HG02623 (cell line): Measurements from ENCODE around the gene LAMA3.

Source experiments
- ATAC-seq: cut with Tn5 transposase; IDR thresholded peaks from one replicate; pipeline ENCODE4 v1.9.1; 2021; ENCODE audit warnings: moderate library complexity; ENCODE audit not compliant: unreplicated experiment

Gene LAMA3

DNA sequence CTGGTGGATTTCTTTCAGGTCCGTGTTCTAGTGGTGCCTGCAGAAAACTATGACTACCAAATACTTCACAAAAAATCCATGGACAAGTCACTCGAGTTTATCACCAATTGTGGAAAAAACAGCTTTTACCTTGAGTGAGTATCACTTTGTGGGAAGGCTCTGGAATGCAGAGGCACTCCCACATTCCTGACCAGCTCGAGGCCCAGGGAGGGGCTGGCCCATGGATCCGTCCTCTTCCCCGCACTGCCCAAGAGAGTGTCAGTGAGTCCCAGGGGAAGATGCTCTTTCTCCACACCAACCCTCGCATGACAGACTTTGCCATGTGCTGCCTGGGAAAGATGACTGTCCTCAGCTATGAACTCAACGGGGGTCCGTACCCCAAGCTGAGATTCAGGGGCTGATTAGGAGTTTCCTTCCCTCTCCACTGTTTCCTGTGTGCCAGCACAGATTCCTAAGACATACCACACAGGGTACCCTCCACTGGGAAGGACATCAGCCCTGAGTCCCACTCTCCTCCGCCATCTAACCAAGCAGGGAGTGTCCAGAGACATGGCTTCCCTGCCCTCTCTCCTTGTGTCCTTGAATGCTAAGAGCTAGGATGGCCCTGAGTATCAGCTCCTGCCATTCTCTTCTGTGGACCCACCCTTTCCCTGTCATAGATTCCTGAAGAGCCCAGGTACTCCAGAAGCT lies 155.9 kb downstream of the LAMA3 start:
- ATAC-seq: no peak

DNA sequence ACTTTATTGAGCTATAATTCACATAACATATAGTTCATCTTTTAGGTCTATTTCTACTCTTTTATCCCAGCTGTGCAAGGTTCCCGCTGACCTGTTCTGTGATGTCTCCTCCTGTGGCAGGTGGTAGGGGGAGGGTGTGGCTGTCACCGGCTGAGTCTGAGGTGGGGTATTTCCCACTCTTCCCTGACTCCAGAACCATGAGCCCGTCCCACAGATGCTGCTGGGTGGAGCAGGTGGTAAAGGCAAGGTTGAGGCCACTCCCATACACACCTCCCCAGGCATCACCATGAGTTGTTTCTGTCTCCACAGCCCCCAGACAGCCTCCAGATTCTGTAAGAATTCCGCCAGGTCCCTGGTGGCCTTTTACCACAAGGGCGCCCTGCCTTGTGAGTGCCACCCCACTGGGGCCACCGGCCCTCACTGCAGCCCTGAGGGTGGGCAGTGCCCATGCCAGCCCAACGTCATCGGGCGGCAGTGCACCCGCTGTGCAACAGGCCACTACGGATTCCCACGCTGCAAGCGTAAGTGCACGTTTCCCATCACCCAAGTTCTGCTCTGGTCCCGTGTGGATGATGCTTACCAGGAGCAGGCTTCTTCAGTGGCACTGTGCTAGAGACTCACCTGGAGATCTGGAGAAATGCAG lies 156.9 kb downstream of the LAMA3 start:
- no peak for ATAC-seq

DNA sequence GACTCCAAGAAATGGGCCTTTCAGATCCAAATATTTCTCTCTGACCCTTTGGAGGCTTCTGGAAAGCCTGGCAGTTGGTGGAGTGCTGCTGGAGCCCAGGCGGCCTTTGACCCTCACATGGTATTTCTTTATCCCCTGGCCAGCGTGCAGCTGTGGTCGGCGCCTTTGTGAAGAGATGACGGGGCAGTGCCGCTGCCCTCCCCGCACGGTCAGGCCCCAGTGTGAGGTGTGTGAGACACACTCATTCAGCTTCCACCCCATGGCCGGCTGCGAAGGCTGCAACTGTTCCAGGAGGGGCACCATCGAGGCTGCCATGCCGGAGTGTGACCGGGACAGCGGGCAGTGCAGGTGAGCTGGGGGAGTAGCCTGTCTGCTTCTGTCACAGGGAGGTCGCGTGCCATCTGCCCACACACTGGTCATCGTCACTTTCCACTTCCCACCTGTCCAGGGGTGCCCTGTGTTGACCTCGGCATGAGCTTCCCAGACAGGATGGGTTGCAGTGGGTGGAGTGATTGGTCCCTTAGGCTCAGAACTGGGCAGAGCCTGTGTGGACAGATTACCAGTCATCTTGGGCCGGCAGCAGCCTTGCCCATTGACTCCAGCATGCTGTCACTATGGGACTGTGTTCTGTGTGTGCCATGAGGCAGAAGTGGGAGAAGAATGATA lies 158.2 kb downstream of the LAMA3 start:
- no peak for ATAC-seq

DNA sequence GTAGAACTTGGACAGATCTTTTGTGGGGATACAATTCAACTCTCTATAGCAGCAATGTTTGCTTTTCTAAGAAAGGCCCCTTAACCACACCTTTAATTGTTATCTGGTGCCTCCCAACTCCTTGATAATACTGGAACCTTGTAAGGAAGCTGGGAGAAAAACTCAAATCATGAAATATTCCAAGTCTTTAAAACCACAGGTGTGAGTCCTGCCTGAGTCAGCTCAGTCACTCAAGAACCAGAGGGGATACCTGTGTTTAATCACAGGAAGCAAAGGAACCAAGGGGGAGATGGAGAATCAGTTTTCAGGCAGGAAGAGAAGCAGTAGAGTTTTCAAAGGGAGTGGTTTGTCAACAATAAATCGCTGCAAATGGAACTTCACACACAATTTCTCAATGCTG lies 159.9 kb downstream of the LAMA3 start:
- no peak for ATAC-seq

DNA sequence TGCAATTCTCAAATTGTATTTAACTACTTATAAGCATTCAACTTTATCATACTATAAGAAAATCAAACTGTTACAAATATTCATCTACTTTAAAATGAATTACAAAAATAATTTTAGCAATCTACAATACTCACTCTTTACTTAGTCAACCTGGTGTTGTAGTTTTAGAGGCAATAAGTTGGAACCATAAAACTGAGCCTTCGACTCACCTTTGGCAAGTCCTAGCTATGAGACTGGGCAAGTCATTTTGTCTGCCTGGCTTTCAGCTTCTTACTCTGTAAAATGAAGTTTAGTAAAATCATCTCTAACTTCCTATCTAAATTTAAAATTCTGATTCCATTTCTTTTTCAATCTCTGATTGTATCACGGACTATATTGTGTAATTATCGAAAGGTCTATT lies 161.0 kb downstream of the LAMA3 start:
- ATAC-seq: no peak

DNA sequence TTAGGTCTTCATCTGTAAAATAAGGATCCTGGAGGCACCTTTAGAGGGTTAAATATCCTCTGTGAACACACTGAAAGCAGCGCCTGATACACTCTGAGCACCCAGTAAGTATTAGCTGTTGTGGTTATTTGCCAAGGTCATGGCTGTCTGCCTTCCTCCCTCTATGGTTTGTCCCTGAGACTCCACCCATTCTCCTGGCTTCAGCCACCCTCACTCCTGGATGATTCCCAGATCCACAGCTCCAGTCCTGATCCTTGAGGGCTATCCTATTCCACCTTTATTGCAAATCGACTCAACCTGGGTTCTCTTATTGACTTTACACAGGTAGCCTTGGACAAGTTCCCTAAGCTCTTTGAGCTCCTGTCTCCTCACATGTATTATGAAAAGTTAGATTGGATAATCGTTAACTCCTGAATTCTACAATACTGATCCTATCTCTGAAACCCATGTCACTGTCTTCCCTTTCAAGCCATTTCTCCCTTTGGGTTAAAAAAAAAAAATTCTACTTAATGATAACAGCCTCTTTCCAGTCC lies 162.3 kb downstream of the LAMA3 start:
- no peak for ATAC-seq

DNA sequence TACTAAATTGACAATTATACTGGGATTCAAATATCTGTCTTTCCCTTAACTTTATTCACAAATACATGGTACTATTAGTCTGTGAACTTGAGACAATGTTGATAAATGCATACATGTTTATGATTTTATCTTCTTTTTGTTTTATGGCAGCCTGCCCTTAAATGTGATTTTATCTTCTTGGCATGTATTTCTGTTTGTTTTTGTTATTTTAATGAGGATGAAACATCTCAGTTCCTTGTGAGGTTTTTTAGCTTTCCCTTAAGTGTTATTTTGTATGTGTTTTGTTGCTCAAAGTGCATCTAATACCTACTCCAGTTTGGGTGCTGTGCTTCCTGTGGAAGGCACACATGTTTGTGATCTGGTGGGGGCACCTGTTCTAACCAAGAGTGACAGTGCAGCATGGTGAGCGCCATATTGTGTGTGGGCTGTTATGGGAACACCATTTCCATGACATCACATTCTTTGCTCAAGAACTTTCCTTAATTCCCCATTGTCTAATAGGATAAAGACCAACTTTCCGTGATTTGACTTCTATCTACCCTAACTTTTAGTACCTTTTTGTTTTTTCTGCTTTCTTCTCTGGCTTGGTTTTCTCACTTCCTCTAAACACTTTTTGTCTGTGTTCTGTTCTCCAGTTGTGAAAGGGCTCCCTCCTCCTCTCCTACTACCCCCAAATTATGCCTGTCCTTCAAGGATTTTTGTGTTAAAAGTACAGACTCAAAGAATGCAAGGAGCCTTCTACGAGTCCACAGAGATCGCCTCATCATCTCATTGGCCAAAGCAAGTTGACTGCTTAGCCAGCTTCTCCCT lies 163.2 kb downstream of the LAMA3 start:
- ATAC-seq: no peak

DNA sequence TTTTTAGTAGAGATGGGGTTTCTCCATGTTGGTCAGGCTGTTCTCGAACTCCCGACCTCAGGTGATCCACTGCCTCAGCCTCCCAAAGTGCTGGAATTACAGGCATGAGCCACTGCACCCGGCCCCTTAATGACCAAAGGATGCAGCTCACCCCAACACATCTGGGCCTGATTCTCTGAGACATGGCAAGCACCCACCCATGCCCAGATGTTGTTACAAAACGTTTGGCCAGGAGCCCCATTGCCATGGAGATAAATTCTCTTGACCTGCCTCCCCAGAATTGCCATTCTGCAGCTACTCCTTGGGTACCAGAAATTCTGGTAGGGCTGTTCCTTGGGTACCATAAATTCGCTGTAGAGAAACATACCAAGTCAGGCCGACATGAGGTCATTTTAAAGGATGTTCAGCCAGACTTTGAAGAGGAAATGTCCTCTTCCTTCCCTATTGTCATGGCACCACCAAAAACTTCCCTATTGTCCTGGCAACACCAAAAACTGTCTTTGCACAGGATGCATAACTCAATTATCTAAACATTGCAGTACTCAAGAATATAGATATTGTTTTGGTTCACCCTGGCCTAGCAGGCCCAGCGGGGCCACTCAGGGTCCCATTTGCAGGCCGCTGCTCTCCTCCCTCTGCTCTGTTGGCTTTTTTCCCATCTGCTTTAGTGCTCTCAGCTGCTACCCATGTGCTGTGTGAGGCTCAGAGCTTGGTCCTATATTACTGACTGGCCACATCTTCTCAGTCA lies 164.4 kb downstream of the LAMA3 start:
- ATAC-seq: no peak

DNA sequence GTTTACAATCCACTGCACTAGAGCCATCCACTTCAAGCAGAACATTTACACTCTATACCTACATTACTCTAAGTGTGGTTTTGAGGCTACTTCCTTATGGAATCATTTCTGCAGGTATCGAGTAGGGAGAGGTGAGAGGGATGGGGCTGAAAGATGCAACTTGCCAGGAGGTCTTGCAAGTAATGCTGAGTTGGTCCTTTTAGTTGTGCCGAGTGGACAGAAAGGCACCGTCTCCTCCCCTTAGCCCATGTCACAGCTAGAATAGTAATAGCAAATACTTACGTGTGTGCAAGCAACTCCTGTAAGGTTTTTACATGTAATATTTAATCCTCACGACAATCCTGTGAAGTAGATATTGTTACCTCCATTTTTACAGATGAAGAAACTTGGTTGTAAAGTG lies 166.5 kb downstream of the LAMA3 start:
- no peak for ATAC-seq

DNA sequence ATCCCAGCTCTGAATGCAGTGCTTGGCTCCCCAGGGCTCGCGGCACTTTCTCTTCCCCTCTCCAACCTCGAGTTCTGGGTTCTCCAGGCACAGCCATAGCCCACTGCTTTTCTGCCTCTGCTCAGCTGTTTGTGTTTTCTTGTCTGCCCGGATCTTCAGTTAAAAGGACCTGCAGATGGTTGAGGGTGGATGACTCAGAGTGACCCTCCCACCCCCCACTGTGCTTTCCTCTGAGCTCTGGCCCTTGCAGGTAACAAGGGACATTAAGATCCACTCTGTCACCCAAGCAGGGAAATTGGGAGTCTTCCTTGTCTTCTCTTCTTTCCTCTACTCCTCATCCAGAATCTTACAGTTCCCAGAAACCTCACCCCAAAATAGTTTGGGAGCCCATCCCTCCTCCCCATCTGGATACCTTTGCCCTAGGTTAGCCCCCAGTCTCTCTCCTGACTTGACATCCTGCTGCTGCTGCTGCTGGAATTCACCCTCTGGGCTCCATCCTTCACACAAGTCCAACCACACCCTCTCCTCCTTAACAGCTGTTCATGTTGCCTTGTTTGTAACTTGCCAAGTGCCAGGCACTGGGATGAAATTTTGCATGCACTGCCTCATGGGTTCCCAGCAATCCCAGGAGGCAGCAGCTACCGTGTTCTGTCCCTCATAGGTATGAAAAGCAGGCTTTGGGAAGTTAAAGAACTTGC lies 167.4 kb downstream of the LAMA3 start:
- no peak for ATAC-seq

DNA sequence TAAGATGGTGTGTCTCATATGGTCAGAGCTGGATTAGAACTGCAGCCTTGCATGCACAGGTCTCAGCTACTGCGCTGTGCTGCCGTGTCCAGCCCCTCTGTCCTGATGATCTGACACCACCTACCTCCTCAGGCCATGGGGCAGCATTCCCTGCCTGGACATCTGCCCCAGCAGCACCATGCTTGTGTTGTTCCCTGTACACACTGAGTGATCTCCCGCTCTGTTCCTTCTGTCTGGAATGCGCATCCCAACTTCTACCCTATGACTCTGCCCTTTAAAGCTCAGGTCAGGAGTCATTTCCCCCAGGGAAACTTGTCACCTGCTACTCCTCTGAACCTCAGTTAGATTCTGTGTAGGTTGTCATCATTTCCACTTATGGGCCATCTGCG lies 167.9 kb downstream of the LAMA3 start:
- no peak for ATAC-seq

DNA sequence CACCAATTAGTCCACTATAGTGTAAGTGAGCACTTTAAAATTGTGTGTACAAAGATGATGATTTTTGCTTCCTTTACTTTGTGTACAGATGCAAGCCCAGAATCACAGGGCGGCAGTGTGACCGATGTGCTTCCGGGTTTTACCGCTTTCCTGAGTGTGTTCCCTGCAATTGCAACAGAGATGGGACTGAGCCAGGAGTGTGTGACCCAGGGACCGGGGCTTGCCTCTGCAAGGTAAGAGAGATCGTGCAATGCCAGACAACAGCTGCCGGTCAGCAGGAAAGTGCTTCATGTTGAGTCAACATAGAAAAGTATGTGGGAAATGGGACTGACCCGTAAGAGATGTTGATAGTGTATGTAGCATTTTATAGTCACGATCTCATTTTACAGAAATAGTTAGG lies 168.5 kb downstream of the LAMA3 start:
- no peak for ATAC-seq

DNA sequence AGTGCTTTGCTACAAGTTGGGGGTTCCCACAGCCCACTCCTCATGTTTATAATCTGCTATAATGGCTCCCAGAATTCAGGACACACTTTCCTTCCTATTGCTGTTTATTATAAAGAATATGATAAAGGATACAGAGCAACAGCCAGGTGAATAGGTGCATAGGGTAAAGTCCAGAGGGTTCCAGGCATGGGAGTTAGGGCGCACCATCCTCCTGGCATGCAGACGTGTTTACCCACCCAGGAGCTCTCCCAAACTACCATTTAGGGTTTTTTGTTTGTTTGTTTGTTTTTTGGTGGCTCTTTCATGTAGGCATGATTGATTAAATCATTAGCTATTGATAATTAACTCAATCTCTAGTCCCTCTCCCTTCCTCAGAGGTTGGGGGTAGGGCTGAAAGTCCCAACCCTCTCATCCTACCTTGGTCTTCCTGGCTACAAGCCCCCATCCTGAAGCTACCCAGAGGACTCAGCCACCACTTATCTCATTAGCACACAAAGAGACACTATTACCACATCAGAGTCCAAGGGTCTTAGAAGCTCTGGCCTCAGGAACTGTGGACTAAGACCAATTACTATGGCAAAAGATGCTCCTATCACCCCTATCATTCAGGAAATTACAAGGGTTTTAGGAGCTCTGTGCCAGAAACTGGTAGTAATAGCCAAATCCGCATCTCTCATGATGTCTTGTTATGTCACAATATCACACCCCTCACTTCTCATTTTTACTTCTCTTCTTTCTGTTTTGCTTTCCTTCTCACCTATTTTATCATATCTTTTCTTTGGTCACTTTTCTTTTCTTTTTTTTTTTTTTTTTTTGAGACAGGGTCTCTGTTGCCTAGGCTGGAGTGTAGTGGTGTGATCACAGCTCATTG lies 170.4 kb downstream of the LAMA3 start:
- ATAC-seq: no peak

DNA sequence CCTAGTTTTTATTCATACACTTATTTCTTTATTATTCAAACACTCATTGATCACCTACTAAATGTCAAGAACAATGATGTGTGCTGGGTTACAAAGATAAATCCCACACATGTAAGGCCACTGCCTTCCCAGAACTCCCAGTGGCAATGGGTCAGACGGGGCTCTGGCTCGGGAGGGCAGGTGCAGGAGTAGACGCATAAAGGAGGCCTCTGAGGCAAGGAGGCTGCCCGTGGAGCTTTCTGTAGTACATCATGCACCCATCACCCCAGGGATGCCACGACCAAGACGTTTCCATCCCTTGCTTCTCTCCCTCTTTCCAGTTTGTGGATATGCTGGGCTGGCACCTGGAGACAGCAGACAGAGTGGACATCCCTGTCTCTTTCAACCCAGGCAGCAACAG lies 172.1 kb downstream of the LAMA3 start:
- ATAC-seq: no peak

DNA sequence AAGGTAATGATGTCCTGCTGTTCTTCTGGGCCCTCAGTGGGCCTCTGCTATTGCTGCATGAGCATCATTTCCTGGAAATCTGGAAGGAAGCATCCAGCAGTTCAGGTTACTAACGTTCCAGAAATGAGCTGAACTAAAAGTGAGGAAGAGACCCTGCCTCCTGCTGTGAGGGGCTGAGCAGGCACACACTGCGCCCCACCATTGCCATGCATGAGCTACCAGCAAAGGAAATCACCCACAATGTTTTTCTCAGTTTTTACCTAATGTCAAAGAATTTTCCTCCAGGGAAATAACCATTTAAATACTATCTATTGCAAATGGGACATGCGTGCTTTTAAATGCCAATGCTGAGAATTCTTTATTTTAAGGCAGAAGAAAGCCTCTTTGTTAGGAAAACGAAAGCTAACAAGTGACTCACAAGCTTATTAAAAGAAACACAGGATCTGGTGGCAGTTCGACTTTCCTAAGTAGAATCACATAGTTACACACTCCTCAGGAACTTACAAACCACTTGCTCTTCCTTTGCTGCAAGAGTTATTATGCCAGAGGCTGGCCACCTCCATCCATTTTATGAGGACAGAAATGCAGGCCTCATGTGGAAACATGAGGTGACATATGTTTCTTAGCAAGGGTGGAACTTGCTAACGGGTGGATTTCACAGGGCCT lies 172.7 kb downstream of the LAMA3 start:
- no peak for ATAC-seq

DNA sequence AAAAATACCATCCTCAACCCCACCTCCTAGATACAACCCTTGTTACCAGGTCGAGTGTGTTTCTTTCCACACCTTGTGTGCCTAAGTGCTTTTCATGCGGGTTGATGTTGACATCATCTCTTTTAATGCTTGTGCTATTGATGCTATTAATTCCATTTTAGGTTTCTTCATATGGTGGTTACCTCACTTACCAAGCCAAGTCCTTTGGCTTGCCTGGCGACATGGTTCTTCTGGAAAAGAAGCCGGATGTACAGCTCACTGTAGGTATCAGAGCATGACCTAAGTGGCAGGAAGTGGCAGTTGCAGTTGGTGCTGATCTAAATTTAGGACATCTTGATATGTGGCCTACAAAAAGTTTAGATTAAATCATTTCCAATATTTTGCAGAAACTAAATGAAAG lies 175.4 kb downstream of the LAMA3 start:
- ATAC-seq: no peak

DNA sequence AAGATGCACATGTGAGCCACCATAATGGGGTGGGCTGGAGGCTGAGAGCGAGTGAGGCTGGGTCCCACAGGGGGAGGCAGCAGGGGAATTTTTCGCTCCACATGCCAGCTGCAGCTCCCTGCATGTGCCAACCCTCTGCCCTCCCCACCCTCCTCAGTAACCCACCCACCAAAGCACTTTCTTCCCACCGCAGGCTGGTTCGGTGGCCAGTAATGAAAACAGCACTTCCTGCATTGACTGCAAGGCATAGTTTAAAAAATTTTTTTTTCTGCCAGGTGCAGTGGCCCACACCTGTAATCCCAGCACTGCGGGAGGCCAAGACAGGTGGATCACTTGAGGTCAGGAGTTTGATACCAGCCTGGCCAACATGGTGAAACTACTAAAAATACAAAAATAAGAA lies 177.8 kb downstream of the LAMA3 start:
- no peak for ATAC-seq

DNA sequence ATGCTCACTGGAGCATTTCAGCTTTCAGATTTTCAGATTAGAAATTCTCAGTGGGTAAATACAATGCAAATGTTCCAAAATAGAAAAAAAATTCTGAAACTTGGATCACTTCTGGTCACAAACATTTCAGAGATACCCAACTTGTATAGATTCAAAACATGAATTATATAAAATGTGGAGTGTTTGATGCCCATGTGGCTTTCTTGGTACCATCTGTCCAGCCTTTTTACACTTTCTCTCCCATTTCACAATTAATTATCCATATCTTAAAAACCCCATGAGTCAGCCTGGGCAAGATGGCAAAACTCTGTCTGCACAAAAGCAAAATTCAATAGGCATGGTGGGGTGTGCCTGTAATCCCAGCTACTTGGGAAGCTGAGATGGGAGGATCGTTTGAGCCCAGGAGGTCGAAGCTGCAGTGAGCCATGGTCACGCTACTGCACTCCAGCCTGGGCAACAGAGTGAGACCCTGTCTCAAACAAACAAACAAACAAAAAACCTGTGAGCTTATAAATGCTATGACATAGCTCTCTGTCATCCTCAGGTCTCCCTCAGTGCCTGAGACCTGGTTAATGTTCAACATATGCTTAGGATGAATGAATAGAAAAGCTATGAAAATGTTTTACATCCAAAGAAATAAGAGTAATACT lies 179.0 kb downstream of the LAMA3 start:
- no peak for ATAC-seq
